WTC11 (cell line): Measurements from ENCODE around the gene SMYD3. TPM values are rescaled to one million over a fixed set of nuclear protein-coding genes. Genes with fewer than 3 reads are reported as not detected.

Experiments
- ATAC-seq: fragments of 200-7000 bp; cut with Tn5 transposase; 2 replicates; pipeline ENCODE4 v1.10.0; 2021; ENCODE audit warnings: mild to moderate bottlenecking, moderate library complexity
- CTCF ChIA-PET: fragments of 300-600 bp; sonication (Branson Sonifier 250); formaldehyde crosslinking; loops from one replicate; lab custom pipeline; 2021; ENCODE audit warnings: antibody characterized with exemption; lab: Charles Lee
- POLR2A ChIA-PET: fragments of 350-600 bp; sonication (Branson Sonifier 250); formaldehyde crosslinking; loops from one replicate; lab custom pipeline; 2021; ENCODE audit warnings: antibody characterized with exemption; lab: Charles Lee
- DNase-seq: peaks from one replicate; pipeline ENCODE4 v3.0.0; 2021; ENCODE audit warnings: low spot score
- H3K27ac Mint-ChIP-seq: 2 replicates; pipeline ENCODE4 v1.8.0; 2021; ENCODE audit warnings: mixed read lengths
- H3K27me3 Mint-ChIP-seq: 2 replicates; pipeline ENCODE4 v1.8.0; 2021; ENCODE audit warnings: low read depth, mild to moderate bottlenecking, moderate library complexity, mixed read lengths
- H3K36me3 Mint-ChIP-seq: 2 replicates; pipeline ENCODE4 v1.8.0; 2021; ENCODE audit warnings: mixed read lengths
- H3K4me1 Mint-ChIP-seq: 2 replicates; pipeline ENCODE4 v1.8.0; 2022; ENCODE audit warnings: mixed read lengths
- H3K4me3 Mint-ChIP-seq: 2 replicates; pipeline ENCODE4 v1.8.0; 2021; ENCODE audit warnings: mild to moderate bottlenecking, moderate library complexity, mixed read lengths
- H3K9me3 Mint-ChIP-seq: 2 replicates; pipeline ENCODE4 v1.8.0; 2021; ENCODE audit warnings: mixed read lengths
- AFF4 ChIP-seq: sonication (generic); formaldehyde crosslinking; IDR thresholded peaks from 2 replicates; pipeline ENCODE4 v1.8.1; 2023; ENCODE audit warnings: mild to moderate bottlenecking, missing genetic modification reagents, borderline replicate concordance
- ATF3 ChIP-seq: sonication (generic); formaldehyde crosslinking; conservative IDR thresholded peaks from 2 replicates; pipeline ENCODE4 v1.8.1; 2022; ENCODE audit warnings: mild to moderate bottlenecking, missing genetic modification reagents
- CBFB ChIP-seq: sonication (generic); formaldehyde crosslinking; IDR thresholded peaks from 2 replicates; pipeline ENCODE4 v1.8.1; 2022; ENCODE audit warnings: mild to moderate bottlenecking, low read depth, missing genetic modification reagents
- CREM ChIP-seq: sonication (generic); formaldehyde crosslinking; IDR thresholded peaks from 2 replicates; pipeline ENCODE4 v1.8.1; 2022; ENCODE audit warnings: mild to moderate bottlenecking, missing genetic modification reagents, moderate library complexity
- EMX1 ChIP-seq: fragments of 250-450 bp; sonication (Bioruptor Pico); IDR thresholded peaks from 2 replicates; pipeline ENCODE4 v1.8.0; 2021; ENCODE audit warnings: mild to moderate bottlenecking
- FOXJ3 ChIP-seq: sonication (generic); formaldehyde crosslinking; IDR thresholded peaks from 2 replicates; pipeline ENCODE4 v1.9.0; 2021; ENCODE audit warnings: missing genetic modification reagents, mild to moderate bottlenecking, borderline replicate concordance
- GABPB1 ChIP-seq: sonication (generic); formaldehyde crosslinking; IDR thresholded peaks from 2 replicates; pipeline ENCODE4 v1.8.1; 2023; ENCODE audit warnings: mild to moderate bottlenecking, missing genetic modification reagents
- JAZF1 ChIP-seq: fragments of 250-450 bp; sonication (Bioruptor Pico); IDR thresholded peaks from 2 replicates; pipeline ENCODE4 v1.9.0; 2021; ENCODE audit warnings: moderate library complexity, mild to moderate bottlenecking, inconsistent platforms
- JUN ChIP-seq: sonication (generic); formaldehyde crosslinking; IDR thresholded peaks from 2 replicates; pipeline ENCODE4 v1.8.0; 2023; ENCODE audit warnings: mild to moderate bottlenecking, missing genetic modification reagents
- SOX15 ChIP-seq: fragments of 250-450 bp; sonication (Bioruptor Pico); IDR thresholded peaks from 2 replicates; pipeline ENCODE4 v1.9.0; 2021; ENCODE audit warnings: mild to moderate bottlenecking
- STAT6 ChIP-seq: sonication (generic); formaldehyde crosslinking; conservative IDR thresholded peaks from 2 replicates; pipeline ENCODE4 v1.8.1; 2023; ENCODE audit warnings: mild to moderate bottlenecking, low read depth, missing genetic modification reagents, moderate library complexity
- TEAD1 ChIP-seq: sonication (generic); formaldehyde crosslinking; IDR thresholded peaks from 2 replicates; pipeline ENCODE4 v1.8.0; 2022; ENCODE audit warnings: mild to moderate bottlenecking, missing genetic modification reagents
- ZMAT4 ChIP-seq: fragments of 250-450 bp; sonication (Bioruptor Pico); IDR thresholded peaks from 2 replicates; pipeline ENCODE4 v1.9.0; 2021; ENCODE audit warnings: mild to moderate bottlenecking
- ZNF219 ChIP-seq: sonication (generic); formaldehyde crosslinking; IDR thresholded peaks from 2 replicates; pipeline ENCODE4 v1.8.0; 2023; ENCODE audit warnings: missing genetic modification reagents, mild to moderate bottlenecking, borderline replicate concordance
- ZNF416 ChIP-seq: fragments of 250-450 bp; sonication (Bioruptor Pico); IDR thresholded peaks from 2 replicates; pipeline ENCODE4 v1.9.0; 2021; ENCODE audit warnings: mild to moderate bottlenecking, inconsistent platforms
- ZNF512 ChIP-seq: sonication (generic); formaldehyde crosslinking; IDR thresholded peaks from 2 replicates; pipeline ENCODE4 v1.8.1; 2022; ENCODE audit warnings: missing genetic modification reagents, borderline replicate concordance
- ZNF532 ChIP-seq: fragments of 250-450 bp; sonication (Bioruptor Pico); IDR thresholded peaks from 2 replicates; pipeline ENCODE4 v1.9.0; 2021; ENCODE audit warnings: mild to moderate bottlenecking, borderline replicate concordance
- ZNF671 ChIP-seq: fragments of 250-450 bp; sonication (Bioruptor Pico); IDR thresholded peaks from 2 replicates; pipeline ENCODE4 v1.8.0; 2021; ENCODE audit warnings: mild to moderate bottlenecking
- total RNA-seq: library from RNA; stranded (reverse); gene quantifications from 3 replicates; pipeline ENCODE4 v1.2.3, GENCODE V29; 2021

The SMYD3 gene
- total RNA-seq, 1 experiment from 2014 or later, result 21.4 TPM

- no peak overlapping the region for H3K4me3 Mint-ChIP-seq
- ChIA-PET CTCF (interaction anchor here (3.9 kb wide), 1 partner anchor 18 kb away, joined by 15 read pairs; no protein-coding TSS in a partner anchor), POLR2A (no interaction called here)
- no peaks in the 10 kb centered on the region for H3K4me1 Mint-ChIP-seq
- TF ChIP-seq ZNF512 (CRISPR knock-in tag), result no peak
- no peak for TF ChIP-seq JUN
- no peak for TF ChIP-seq ATF3 (CRISPR knock-in tag)
- no peak for TF ChIP-seq ZNF416 (CRISPR knock-in tag)
- TF ChIP-seq ZNF671 (CRISPR knock-in tag), result no peak
- TF ChIP-seq EMX1 (CRISPR knock-in tag), result no peak
- no peak for TF ChIP-seq GABPB1 (CRISPR knock-in tag)
- TF ChIP-seq STAT6 (CRISPR knock-in tag), result no peak
- TF ChIP-seq CBFB, result no peak
- TF ChIP-seq JAZF1, result no peak
- no peak for TF ChIP-seq ZNF532
- no peak for TF ChIP-seq TEAD1 (CRISPR knock-in tag)
- no peak for TF ChIP-seq ZNF219
- no peak for TF ChIP-seq CREM (CRISPR knock-in tag)
- TF ChIP-seq, all 79 proteins: peak for 0
- Mint-ChIP-seq H3K9me3 (no peaks in the 10 kb centered on the region), H3K27ac (no peak overlapping the region), H3K36me3 (no peaks in the 10 kb centered on the region), H3K27me3 (no peaks in the 10 kb centered on the region)
- no peak for ATAC-seq
- DNase-seq, result no peak
These were observed 636.4 kb downstream of the SMYD3 start for GRCh38 chr1:245870698-245871097.

- Mint-ChIP-seq H3K9me3 (no peaks in the 10 kb centered on the region), H3K4me3 (no peak overlapping the region), H3K36me3 (no peaks in the 10 kb centered on the region), H3K27ac (no peak overlapping the region; the same call in 1 of the 2 replicates), H3K4me1 (no peaks in the 10 kb centered on the region), H3K27me3 (no peaks in the 10 kb centered on the region)
- no peak for TF ChIP-seq ZMAT4 (CRISPR knock-in tag)
- no peak for TF ChIP-seq FOXJ3
- TF ChIP-seq JAZF1, result no peak
- TF ChIP-seq JUN, result no peak
- TF ChIP-seq SOX15 (CRISPR knock-in tag), result no peak
- no peak for TF ChIP-seq AFF4 (CRISPR knock-in tag)
- CTCF ChIA-PET, result interaction anchor here (3.9 kb wide), 1 partner anchor 19 kb away, joined by 15 read pairs; no protein-coding TSS in a partner anchor
- POLR2A ChIA-PET, result no interaction called here
- no peak for ATAC-seq
- DNase-seq, result no peak
These were observed 637.2 kb downstream of the SMYD3 start for GRCh38 chr1:245869847-245870246.
